ENCODE data around the gene UBALD2.

The UBALD2 gene

GRCh38 chr17:76307966-76308338 is 42.8 kb downstream of the UBALD2 start, which contains the start of gene QRICH2:
Gene QRICH2 (minus strand): TSS chr17:76308276. CDS start chr17:76307998, 278 bp downstream.
- no peak for DNase-seq (ENCODE audit: insufficient read length, low spot score)
- FAIRE-seq = no peak

DNA sequence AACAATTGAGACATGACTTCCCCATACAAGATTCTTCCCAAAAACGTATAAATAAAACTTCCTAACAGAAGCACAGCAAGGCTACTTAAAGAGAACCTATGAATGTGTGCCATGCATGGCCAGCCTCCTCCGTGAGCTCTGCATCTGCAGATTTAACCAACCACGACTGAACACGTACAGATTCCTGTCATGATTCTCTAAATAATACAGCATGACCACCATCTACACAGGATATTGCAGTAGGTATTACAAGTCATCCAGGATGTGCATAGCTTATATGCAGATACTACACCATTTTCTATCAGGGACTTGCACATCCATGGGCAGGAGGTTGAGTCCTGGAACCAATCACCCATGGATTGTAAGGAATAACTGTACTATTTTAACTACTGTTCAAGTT is 44.3 kb downstream of the UBALD2 start:
- FAIRE-seq = no peak
- DNase-seq (ENCODE audit: insufficient read length, low spot score) = no peak

DNA sequence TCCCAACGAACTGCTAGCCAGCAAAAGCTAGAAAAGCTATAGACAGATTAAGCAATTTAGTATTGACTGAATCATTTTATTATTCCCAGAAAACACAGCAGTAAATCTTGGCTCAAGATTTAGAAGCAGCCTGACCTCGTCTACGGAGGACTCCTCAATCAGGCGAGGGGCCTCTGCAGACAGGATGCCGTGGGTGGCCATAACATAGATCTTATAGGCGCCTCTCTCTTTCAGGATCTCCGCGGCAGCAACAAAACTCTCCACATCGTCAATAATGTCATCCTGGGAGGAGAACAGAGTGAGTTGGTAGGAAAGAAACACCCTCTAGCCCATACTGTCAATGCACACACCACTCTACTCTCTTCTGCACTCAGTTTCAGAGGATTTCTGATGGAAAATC is 47.6 kb downstream of the UBALD2 start:
- DNase-seq (ENCODE audit: insufficient read length, low spot score) (no peak), FAIRE-seq (no peak)

DNA sequence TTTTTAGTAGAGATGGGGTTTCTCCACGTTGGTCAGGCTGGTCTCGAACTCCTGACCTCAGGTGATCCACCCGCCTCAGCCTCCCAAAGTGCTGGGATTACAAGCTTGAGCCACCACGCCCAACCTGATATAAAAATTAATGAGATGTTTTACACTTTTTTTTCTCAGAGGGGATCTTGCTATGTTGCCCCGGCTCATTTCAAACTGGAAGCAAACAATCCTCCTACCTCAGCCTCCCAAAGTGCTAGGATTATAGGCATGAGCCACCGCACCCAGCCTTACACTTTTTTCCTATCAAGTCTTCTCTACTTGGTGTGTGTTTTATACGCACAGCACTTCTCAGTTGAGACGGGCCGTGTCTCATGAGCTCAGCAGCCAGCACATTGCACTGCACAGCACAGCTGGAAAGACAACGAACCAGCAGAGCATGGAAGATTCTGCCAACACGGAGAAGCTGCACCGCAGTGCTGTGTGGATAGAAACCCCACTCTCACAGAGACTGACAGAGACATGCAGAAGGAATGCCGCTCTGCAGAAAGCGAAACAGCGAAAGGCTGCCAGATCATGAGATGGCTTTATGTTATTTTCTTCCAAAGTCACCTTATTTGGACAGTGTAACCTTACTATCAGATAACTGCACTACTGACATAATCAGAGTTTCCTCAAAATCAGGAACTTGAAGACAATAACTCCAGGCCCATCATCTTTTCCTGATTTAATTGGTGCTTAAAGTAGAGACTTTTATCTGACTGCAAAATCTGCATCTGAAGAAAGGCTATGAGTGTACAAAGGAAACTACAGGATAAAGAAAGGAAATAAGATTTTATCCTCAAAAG is 49.5 kb downstream of the UBALD2 start:
- DNase-seq (ENCODE audit: insufficient read length, low spot score) (no peak), FAIRE-seq (no peak)

- no peak for FAIRE-seq
- DNase-seq (ENCODE audit: insufficient read length, low spot score) = no peak
These were observed 52.4 kb downstream of the UBALD2 start for GRCh38 chr17:76317535-76317934.

DNA sequence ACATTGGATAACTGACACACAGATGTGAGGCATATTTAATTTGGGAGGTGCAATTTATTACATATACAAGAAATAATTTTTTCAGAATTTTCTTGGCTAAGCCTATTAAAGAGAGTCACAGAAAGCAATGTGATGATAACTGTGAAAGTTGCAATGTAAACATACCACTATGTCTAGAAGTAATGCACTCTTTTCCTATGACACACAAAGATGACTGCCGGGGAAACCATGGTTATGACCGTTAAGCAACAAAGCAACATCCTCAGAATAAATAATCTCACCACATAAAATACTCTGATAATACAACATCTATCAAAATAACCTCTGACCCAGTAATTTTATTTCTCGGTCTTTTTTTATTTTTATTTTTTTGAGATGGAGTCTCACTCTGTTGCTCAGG is 53.4 kb downstream of the UBALD2 start:
- DNase-seq (ENCODE audit: insufficient read length, low spot score) (no peak), FAIRE-seq (no peak)

All from GM19239 (cell line).